Naive thymus-derived CD8-positive, alpha-beta T cell (primary cell): Measurements from ENCODE around the gene NOS2. TPM values are rescaled to one million over a fixed set of nuclear protein-coding genes. Genes with fewer than 3 reads are reported as not detected.

Experiments used
- ATAC-seq, 2 donors: fragments of 150-1000 bp; cut with Tn5 transposase in 1 of 2; sonication (Bioruptor Pico), chemical (Tn5 transposase) in 1 of 2; 1 replicate in 1 of 2; 2 replicates in 1 of 2; pipeline ENCODE4 v1.10.0; 2021; ENCODE audit warnings: mild to moderate bottlenecking in 2 of 2, moderate library complexity in 2 of 2
- POLR2A ChIA-PET: fragments of 350-600 bp; sonication (Branson Sonifier 250); formaldehyde crosslinking; loops from one replicate; lab custom pipeline; 2021; ENCODE audit warnings: antibody characterized with exemption; lab: Charles Lee
- DNase-seq, 10 donors: peaks; one replicate each; pipeline versions ENCODE4 v3.0.0 to v3.0.0-alpha.2; 2020 to 2022
- H3K27ac Mint-ChIP-seq, 10 donors: one replicate each; pipeline ENCODE4 v1.8.0; 2020 to 2022; ENCODE audit warnings: mild to moderate bottlenecking in 10 of 10, mixed read lengths in 10 of 10, moderate library complexity in 4 of 10, inconsistent platforms in 1 of 10
- H3K27me3 Mint-ChIP-seq, 5 donors: one replicate each; pipeline ENCODE4 v1.8.0; 2021 to 2022; ENCODE audit warnings: mixed read lengths in 5 of 5
- H3K36me3 Mint-ChIP-seq, 3 donors: one replicate each; pipeline ENCODE4 v1.8.0; 2020 to 2022; ENCODE audit warnings: mixed read lengths in 3 of 3, mild to moderate bottlenecking in 2 of 3, inconsistent platforms in 1 of 3
- H3K4me1 Mint-ChIP-seq, 4 donors: one replicate each; pipeline ENCODE4 v1.8.0; 2021 to 2022; ENCODE audit warnings: mixed read lengths in 4 of 4
- H3K4me3 Mint-ChIP-seq, 10 donors: one replicate each; pipeline ENCODE4 v1.8.0; 2020 to 2022; ENCODE audit warnings: mild to moderate bottlenecking in 10 of 10, mixed read lengths in 10 of 10, moderate library complexity in 6 of 10, inconsistent platforms in 1 of 10
- H3K9me3 Mint-ChIP-seq, 9 donors: one replicate each; pipeline ENCODE4 v1.8.0; 2020 to 2022; ENCODE audit warnings: mixed read lengths in 9 of 9, mild to moderate bottlenecking in 3 of 9, inconsistent platforms in 1 of 9, moderate library complexity in 1 of 9
- polyA plus RNA-seq, 3 donors: library from polyadenylated mRNA; unstranded; fragments of 300-500 nt; fragmentation: Illumina TruSeq; gene quantifications; one replicate each; pipeline ENCODE4 v1.2.3, GENCODE V29; 2021
- total RNA-seq, 8 experiments: library from RNA in 2 of 8; stranded (reverse) in 2 of 8; gene quantifications; one replicate each; pipeline ENCODE4 v1.2.3 and lab custom pipeline; 2021 to 2026

Gene NOS2
- total and polyA plus RNA-seq, 5 experiments from 2014 or later: 0.23 to 0.42 (median 0.41) TPM; not detected in 2

GRCh38 chr17:27817731-27818130, 17.4 kb upstream of the NOS2 start:
- peaks cover 0 to 22% (median 5%) of the 10 kb centered on the region in 3 donors for H3K36me3 Mint-ChIP-seq
- H3K4me1 Mint-ChIP-seq: no peaks in the 10 kb centered on the region
- H3K4me3 Mint-ChIP-seq: no peak overlapping the region
- no peak overlapping the region for H3K27ac Mint-ChIP-seq
- ATAC-seq (no peak), DNase-seq (no peak)
- POLR2A ChIA-PET: interaction anchor here (0.8 kb wide), 1 partner anchor 75 kb away, joined by 4 read pairs; no protein-coding TSS in a partner anchor
- H3K27me3 Mint-ChIP-seq: no peaks in the 10 kb centered on the region
- peaks cover 0 to 25% (median 18%) of the 10 kb centered on the region in 9 donors for H3K9me3 Mint-ChIP-seq

GRCh38 chr17:27816946-27817345, 16.6 kb upstream of the NOS2 start:
- Mint-ChIP-seq H3K27me3 (no peaks in the 10 kb centered on the region), H3K4me1 (no peaks in the 10 kb centered on the region), H3K4me3 (no peak overlapping the region), H3K9me3 (peaks cover 0 to 17% (median 14%) of the 10 kb centered on the region in 9 donors), H3K36me3 (peaks cover 0 to 15% (median 1%) of the 10 kb centered on the region in 3 donors), H3K27ac (no peak overlapping the region)
- no peak for ATAC-seq
- no peak for DNase-seq
- POLR2A ChIA-PET: no interaction called here

- no peaks in the 10 kb centered on the region for H3K27me3 Mint-ChIP-seq
- no peak for DNase-seq
- POLR2A ChIA-PET: no interaction called here
- H3K36me3 Mint-ChIP-seq: no peaks in the 10 kb centered on the region
- no peak overlapping the region for H3K27ac Mint-ChIP-seq
- no peak for ATAC-seq
- peaks cover 3 to 30% (median 14%) of the 10 kb centered on the region in 4 donors for H3K4me1 Mint-ChIP-seq
- no peak overlapping the region for H3K4me3 Mint-ChIP-seq
- peaks cover 0 to 5% (median 0%) of the 10 kb centered on the region in 9 donors for H3K9me3 Mint-ChIP-seq
These were observed 11.6 kb upstream of the NOS2 start for GRCh38 chr17:27811961-27812360.

GRCh38 chr17:27810902-27811557, 10.7 kb upstream of the NOS2 start:
- ATAC-seq (no peak), DNase-seq (no peak)
- no peak overlapping the region for H3K27ac Mint-ChIP-seq
- POLR2A ChIA-PET: no interaction called here
- H3K27me3 Mint-ChIP-seq: no peaks in the 10 kb centered on the region
- peaks cover 3 to 33% (median 16%) of the 10 kb centered on the region in 4 donors for H3K4me1 Mint-ChIP-seq
- no peak overlapping the region for H3K4me3 Mint-ChIP-seq
- H3K9me3 Mint-ChIP-seq: peaks cover 0 to 5% (median 0%) of the 10 kb centered on the region in 9 donors
- no peaks in the 10 kb centered on the region for H3K36me3 Mint-ChIP-seq

GRCh38 chr17:27810211-27810901, 10.0 kb upstream of the NOS2 start:
- POLR2A ChIA-PET: interaction anchor here (6.6 kb wide), 1 partner anchor 82 kb away, joined by 89 read pairs; the partner anchor contains the start of gene LYRM9
- H3K4me3 Mint-ChIP-seq: no peak overlapping the region
- peaks cover 0 to 5% (median 0%) of the 10 kb centered on the region in 9 donors for H3K9me3 Mint-ChIP-seq
- H3K4me1 Mint-ChIP-seq: peaks cover 8 to 40% (median 23%) of the 10 kb centered on the region in 4 donors
- H3K27ac Mint-ChIP-seq: peak overlapping the region in 1 of 10 donors; percentile 63
- DNase-seq (no peak), ATAC-seq (no peak)
- H3K36me3 Mint-ChIP-seq: no peaks in the 10 kb centered on the region
- no peaks in the 10 kb centered on the region for H3K27me3 Mint-ChIP-seq

DNA sequence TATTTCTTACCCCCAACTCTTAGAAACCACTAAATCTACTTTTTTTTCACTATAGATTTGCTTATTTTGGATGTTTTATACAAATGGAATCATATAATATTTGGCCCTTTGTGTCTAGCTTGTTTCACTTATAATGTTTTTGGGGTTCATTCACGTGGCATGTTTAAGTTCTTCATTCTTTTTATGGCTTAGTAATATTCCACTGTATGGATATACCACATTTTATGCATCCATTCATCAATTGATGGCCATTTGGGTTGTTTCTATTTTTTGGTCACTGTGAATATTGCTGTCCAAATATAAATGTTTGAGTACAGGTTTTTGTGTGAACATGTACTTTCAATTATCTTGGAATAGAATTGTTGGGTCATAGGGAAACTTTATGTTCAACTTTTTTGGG, 9.2 kb upstream of the NOS2 start:
- no peak for ATAC-seq
- Mint-ChIP-seq H3K27ac (peak overlapping the region in 5 of 10 donors; percentile 35 to 89 (median 58)), H3K27me3 (no peaks in the 10 kb centered on the region), H3K36me3 (no peaks in the 10 kb centered on the region), H3K4me1 (peaks cover 10 to 43% (median 27%) of the 10 kb centered on the region in 4 donors), H3K4me3 (peak overlapping the region in 1 of 10 donors; percentile 52), H3K9me3 (peaks cover 0 to 5% (median 0%) of the 10 kb centered on the region in 9 donors)
- POLR2A ChIA-PET: interaction anchor here (6.6 kb wide), 1 partner anchor 83 kb away, joined by 89 read pairs; the partner anchor contains the start of gene LYRM9
- DNase-seq: no peak

GRCh38 chr17:27808628-27809027, 8.3 kb upstream of the NOS2 start:
- Mint-ChIP-seq H3K36me3 (no peaks in the 10 kb centered on the region), H3K27ac (peak overlapping the region in 9 of 10 donors; percentile 92 to 97 (median 95)), H3K4me3 (peak overlapping the region in 4 of 10 donors; percentile 66 to 87 (median 80)), H3K4me1 (peaks cover 10 to 43% (median 27%) of the 10 kb centered on the region in 4 donors), H3K27me3 (no peaks in the 10 kb centered on the region), H3K9me3 (peaks cover 0 to 5% (median 0%) of the 10 kb centered on the region in 9 donors)
- DNase-seq (no peak), ATAC-seq (no peak)
- POLR2A ChIA-PET: interaction anchor here (4.3 to 6.6 kb wide), 2 partner anchors 70 to 84 kb away, joined by 30 to 89 read pairs; partner anchors contain the start of gene LYRM9

- DNase-seq: peak; percentile 24 to 83 (median 60)
- peaks cover 10 to 43% (median 27%) of the 10 kb centered on the region in 4 donors for H3K4me1 Mint-ChIP-seq
- peak overlapping the region; percentile 66 to 87 (median 76) for H3K4me3 Mint-ChIP-seq
- no peaks in the 10 kb centered on the region for H3K27me3 Mint-ChIP-seq
- POLR2A ChIA-PET: interaction anchor here (0.5 to 6.6 kb wide), 7 partner anchors 33 to 577 kb away, joined by 3 to 89 read pairs (median 3); partner anchors contain the start of gene LYRM9
- H3K27ac Mint-ChIP-seq: peak overlapping the region; percentile 92 to 97 (median 94)
- H3K9me3 Mint-ChIP-seq: peaks cover 0 to 5% (median 0%) of the 10 kb centered on the region in 9 donors
- ATAC-seq: peak; percentile 93 to 98
- H3K36me3 Mint-ChIP-seq: no peaks in the 10 kb centered on the region
These were observed 7.5 kb upstream of the NOS2 start for GRCh38 chr17:27807567-27808470.

- peak overlapping the region; percentile 73 to 96 (median 92) for H3K27ac Mint-ChIP-seq
- no peaks in the 10 kb centered on the region for H3K27me3 Mint-ChIP-seq
- POLR2A ChIA-PET: interaction anchor here (1.2 to 6.6 kb wide), 5 partner anchors 70 to 552 kb away, joined by 4 to 89 read pairs (median 7); partner anchors contain the start of genes LYRM9 and POLDIP2
- H3K4me1 Mint-ChIP-seq: peaks cover 10 to 42% (median 27%) of the 10 kb centered on the region in 4 donors
- H3K36me3 Mint-ChIP-seq: no peaks in the 10 kb centered on the region
- peaks cover 0 to 5% (median 0%) of the 10 kb centered on the region in 9 donors for H3K9me3 Mint-ChIP-seq
- ATAC-seq (peak; percentile 57 to 81), DNase-seq (peak; percentile 54 to 91 (median 78))
- H3K4me3 Mint-ChIP-seq: peak overlapping the region; percentile 75 to 88 (median 85)
These were observed 5.3 kb upstream of the NOS2 start for GRCh38 chr17:27805520-27806146.

GRCh38 chr17:27804113-27804512, 3.8 kb upstream of the NOS2 start:
- ATAC-seq (no peak), DNase-seq (no peak)
- Mint-ChIP-seq H3K4me1 (peaks cover 10 to 31% (median 26%) of the 10 kb centered on the region in 4 donors), H3K36me3 (no peaks in the 10 kb centered on the region), H3K27me3 (peaks cover 0 to 5% (median 4%) of the 10 kb centered on the region in 5 donors), H3K9me3 (no peaks in the 10 kb centered on the region), H3K4me3 (no peak overlapping the region), H3K27ac (no peak overlapping the region)
- POLR2A ChIA-PET: interaction anchor here (4.3 to 6.6 kb wide), 2 partner anchors 75 to 88 kb away, joined by 30 to 89 read pairs; partner anchors contain the start of gene LYRM9

GRCh38 chr17:27802962-27803680, 2.8 kb upstream of the NOS2 start:
- ATAC-seq (no peak), DNase-seq (no peak)
- H3K4me3 Mint-ChIP-seq: no peak overlapping the region
- POLR2A ChIA-PET: interaction anchor here (6.6 kb wide), 1 partner anchor 89 kb away, joined by 89 read pairs; the partner anchor contains the start of gene LYRM9
- H3K27ac Mint-ChIP-seq: peak overlapping the region in 1 of 10 donors; percentile 64
- H3K27me3 Mint-ChIP-seq: peaks cover 0 to 15% (median 5%) of the 10 kb centered on the region in 5 donors
- no peaks in the 10 kb centered on the region for H3K9me3 Mint-ChIP-seq
- H3K36me3 Mint-ChIP-seq: no peaks in the 10 kb centered on the region
- peaks cover 10 to 23% (median 21%) of the 10 kb centered on the region in 4 donors for H3K4me1 Mint-ChIP-seq
